Measurements from ENCODE around the gene SDK1. TPM values are rescaled to one million over a fixed set of nuclear protein-coding genes. Genes with fewer than 3 reads are reported as not detected.
A peak's percentile ranks its signal among the peaks of the same experiment; 100 is the strongest.

The SDK1 gene
- total and polyA plus RNA-seq, 4 donors, result 0.12 to 0.47 (median 0.36) TPM

DNA sequence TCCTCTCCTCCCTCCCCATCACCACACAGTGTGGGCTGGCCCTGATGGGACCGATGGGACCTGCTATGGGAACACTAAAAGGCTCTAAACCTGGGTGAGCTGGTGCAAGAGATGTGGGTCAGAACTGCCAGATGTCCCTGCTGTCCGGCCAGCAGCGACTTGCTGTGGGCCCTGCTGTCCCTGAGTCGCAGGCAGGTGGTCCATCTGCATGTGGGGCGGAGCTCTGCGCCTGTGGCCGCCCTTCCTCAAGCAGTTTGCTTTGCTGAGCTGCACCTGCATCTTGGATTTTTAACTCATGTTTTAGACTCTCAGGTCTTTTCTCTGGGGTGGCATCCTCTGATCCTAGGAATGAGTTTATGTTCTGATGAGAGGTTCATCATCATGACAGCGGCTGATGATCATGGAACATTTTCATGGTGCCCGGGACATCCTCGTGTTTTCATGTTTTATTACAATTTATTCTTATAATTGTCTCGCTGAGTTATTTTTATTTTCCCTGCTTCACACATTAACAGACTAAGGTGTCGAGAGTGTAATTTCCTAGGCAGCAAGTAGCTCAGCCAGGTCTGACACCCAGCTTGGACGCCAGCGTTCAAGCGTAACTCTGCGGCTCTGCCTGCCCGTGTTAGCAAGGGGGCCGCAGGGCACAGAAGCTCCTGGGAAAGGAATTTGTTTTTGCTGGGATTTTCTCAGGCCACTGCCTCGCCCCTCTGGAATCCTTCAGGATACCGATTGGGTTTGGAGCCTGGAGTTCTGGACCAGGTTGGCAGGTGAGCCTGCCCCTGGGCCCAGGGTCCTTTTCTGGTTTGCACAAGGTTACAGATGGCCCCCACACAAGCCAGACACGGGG is 765.8 kb downstream of the SDK1 start (continued):
- TF ChIP-seq, protein P1, sequence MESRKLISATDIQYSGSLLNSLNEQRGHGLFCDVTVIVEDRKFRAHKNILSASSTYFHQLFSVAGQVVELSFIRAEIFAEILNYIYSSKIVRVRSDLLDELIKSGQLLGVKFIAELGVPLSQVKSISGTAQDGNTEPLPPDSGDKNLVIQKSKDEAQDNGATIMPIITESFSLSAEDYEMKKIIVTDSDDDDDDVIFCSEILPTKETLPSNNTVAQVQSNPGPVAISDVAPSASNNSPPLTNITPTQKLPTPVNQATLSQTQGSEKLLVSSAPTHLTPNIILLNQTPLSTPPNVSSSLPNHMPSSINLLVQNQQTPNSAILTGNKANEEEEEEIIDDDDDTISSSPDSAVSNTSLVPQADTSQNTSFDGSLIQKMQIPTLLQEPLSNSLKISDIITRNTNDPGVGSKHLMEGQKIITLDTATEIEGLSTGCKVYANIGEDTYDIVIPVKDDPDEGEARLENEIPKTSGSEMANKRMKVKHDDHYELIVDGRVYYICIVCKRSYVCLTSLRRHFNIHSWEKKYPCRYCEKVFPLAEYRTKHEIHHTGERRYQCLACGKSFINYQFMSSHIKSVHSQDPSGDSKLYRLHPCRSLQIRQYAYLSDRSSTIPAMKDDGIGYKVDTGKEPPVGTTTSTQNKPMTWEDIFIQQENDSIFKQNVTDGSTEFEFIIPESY (IDR thresholded peaks at IDR 0.05), result no peak

DNA sequence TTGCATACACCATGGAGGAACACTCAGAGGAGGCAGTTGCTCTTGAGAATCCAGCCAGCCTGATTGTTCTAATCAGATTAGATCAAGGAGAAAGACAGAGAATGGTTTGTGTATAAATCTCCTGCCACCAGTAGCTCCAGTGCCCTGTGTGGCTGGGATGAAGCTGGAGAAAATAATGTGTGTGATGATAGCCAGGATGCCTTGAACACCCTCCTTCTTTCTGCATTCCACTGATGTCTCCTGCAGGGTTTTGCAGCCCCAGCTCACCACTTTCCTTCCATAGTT is 766.4 kb downstream of the SDK1 start:
- peak; percentile 3 for DNase-seq (ENCODE audit: low spot score)
- no peak overlapping the region for H3K4me3 ChIP-seq (ENCODE audit: low read depth in 1 of 3, low read length in 3 of 3)
- no peak overlapping the region for H3K27ac ChIP-seq (ENCODE audit: low read depth in 1 of 2, low read length in 2 of 2)
- TF ChIP-seq HNF4G (IDR thresholded peaks at IDR 0.05) (no peak), EGR1 (IDR thresholded peaks at IDR 0.05; ENCODE audit: low read depth in 2 of 2) (no peak), NR2F2 (IDR thresholded peaks at IDR 0.05) (no peak), YY1 (IDR thresholded peaks at IDR 0.05) (no peak), FOXA2 (IDR thresholded peaks at IDR 0.05) (no peak), HNF4A (conservative IDR thresholded peaks at IDR 0.05) (no peak)
- TF ChIP-seq, protein P2, sequence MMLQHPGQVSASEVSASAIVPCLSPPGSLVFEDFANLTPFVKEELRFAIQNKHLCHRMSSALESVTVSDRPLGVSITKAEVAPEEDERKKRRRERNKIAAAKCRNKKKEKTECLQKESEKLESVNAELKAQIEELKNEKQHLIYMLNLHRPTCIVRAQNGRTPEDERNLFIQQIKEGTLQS (IDR thresholded peaks at IDR 0.05), result no peak
- H3K4me1 ChIP-seq (ENCODE audit: control insufficient read depth in 4 of 4, insufficient read depth in 4 of 4, low read length in 3 of 4), result no peaks in the 10 kb centered on the region
- no peaks in the 10 kb centered on the region for H3K9me3 ChIP-seq (ENCODE audit: control insufficient read depth in 4 of 4, low read length in 3 of 4)
- no peaks in the 10 kb centered on the region for H3K27me3 ChIP-seq (ENCODE audit: control insufficient read depth in 4 of 4, insufficient read depth in 4 of 4, low read length in 3 of 4)
- H3K9ac ChIP-seq (ENCODE audit: low read depth in 1 of 2, low read length in 2 of 2), result no peak overlapping the region
- H3K36me3 ChIP-seq (ENCODE audit: control insufficient read depth in 4 of 4, insufficient read depth in 3 of 4, low read depth in 1 of 4, low read length in 3 of 4), result no peaks in the 10 kb centered on the region

DNA sequence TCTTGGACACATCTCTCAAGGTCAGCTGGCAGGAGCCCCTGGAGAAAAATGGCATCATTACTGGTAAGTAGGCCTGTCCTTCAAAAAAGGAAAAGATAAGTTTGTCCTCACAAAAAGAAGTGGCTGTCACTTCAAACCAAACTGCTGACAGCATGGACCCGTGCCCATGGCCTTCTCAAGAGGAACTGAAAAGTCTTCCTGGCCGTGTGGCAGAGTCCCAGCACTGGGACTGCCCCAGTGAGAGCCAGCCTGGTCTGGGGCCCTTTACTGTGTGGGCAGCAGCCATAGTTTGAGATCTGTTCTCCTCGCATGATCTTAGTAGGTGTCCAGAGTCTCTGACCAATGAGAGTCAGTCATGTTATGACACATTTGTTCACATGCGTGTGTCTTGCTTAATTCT is 766.8 kb downstream of the SDK1 start:
- WGBS, result 80% methylated on average over 4 of the region's 4 CpGs
- DNase-seq (ENCODE audit: low spot score), result peak; percentile 10

DNA sequence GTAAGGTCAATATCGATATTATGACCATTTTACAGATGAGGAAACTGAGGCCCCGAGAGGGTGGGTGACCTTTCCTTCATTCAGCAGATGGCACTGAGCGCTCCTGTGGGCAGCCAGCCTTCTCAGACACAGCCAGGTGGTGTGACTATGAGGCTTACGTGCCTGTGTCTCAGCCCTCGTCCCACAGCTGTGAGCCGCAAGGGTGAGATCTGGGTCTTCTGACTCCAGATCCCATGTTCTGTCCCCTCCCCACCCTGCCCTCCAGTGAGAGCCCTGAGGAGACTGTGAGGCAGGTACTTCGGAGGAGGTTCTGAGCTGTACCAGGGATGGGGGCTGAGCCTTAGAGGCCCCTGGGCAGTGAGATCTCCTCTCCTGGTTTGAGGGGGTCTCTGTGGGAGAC is 767.2 kb downstream of the SDK1 start:
- no peaks in the 10 kb centered on the region for H3K27me3 ChIP-seq (ENCODE audit: control insufficient read depth in 4 of 4, insufficient read depth in 4 of 4, low read length in 3 of 4)
- H3K36me3 ChIP-seq (ENCODE audit: control insufficient read depth in 4 of 4, insufficient read depth in 3 of 4, low read depth in 1 of 4, low read length in 3 of 4), result no peaks in the 10 kb centered on the region
- H3K9ac ChIP-seq (ENCODE audit: low read depth in 1 of 2, low read length in 2 of 2), result no peak overlapping the region
- no peaks in the 10 kb centered on the region for H3K4me1 ChIP-seq (ENCODE audit: control insufficient read depth in 4 of 4, insufficient read depth in 4 of 4, low read length in 3 of 4)
- WGBS, result 93% methylated on average over 7 of the region's 7 CpGs
- no peak overlapping the region for H3K27ac ChIP-seq (ENCODE audit: low read depth in 1 of 2, low read length in 2 of 2)
- no peaks in the 10 kb centered on the region for H3K9me3 ChIP-seq (ENCODE audit: control insufficient read depth in 4 of 4, low read length in 3 of 4)
- no peak overlapping the region for H3K4me3 ChIP-seq (ENCODE audit: low read depth in 1 of 3, low read length in 3 of 3)
- no peak for DNase-seq (ENCODE audit: low spot score)
- TF ChIP-seq, protein P3, sequence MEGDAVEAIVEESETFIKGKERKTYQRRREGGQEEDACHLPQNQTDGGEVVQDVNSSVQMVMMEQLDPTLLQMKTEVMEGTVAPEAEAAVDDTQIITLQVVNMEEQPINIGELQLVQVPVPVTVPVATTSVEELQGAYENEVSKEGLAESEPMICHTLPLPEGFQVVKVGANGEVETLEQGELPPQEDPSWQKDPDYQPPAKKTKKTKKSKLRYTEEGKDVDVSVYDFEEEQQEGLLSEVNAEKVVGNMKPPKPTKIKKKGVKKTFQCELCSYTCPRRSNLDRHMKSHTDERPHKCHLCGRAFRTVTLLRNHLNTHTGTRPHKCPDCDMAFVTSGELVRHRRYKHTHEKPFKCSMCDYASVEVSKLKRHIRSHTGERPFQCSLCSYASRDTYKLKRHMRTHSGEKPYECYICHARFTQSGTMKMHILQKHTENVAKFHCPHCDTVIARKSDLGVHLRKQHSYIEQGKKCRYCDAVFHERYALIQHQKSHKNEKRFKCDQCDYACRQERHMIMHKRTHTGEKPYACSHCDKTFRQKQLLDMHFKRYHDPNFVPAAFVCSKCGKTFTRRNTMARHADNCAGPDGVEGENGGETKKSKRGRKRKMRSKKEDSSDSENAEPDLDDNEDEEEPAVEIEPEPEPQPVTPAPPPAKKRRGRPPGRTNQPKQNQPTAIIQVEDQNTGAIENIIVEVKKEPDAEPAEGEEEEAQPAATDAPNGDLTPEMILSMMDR (IDR thresholded peaks at IDR 0.05; ENCODE audit: low read depth, low read length, missing input control), result no peak
- TF ChIP-seq NR2F2 (IDR thresholded peaks at IDR 0.05) (no peak), FOXA2 (IDR thresholded peaks at IDR 0.05) (no peak), HNF4A (conservative IDR thresholded peaks at IDR 0.05) (no peak), YY1 (IDR thresholded peaks at IDR 0.05) (no peak), GABPA (IDR thresholded peaks at IDR 0.05 in 1 of 2, conservative IDR thresholded peaks at IDR 0.05 in 1 of 2) (no peak), EGR1 (IDR thresholded peaks at IDR 0.05; ENCODE audit: low read depth in 2 of 2) (no peak), TAF1 (conservative IDR thresholded peaks at IDR 0.05) (no peak)
- TF ChIP-seq, protein P4, sequence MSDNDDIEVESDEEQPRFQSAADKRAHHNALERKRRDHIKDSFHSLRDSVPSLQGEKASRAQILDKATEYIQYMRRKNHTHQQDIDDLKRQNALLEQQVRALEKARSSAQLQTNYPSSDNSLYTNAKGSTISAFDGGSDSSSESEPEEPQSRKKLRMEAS (IDR thresholded peaks at IDR 0.05), result no peak
- TF ChIP-seq, protein P1 (IDR thresholded peaks at IDR 0.05), result no peak
- TF ChIP-seq, protein P2 (IDR thresholded peaks at IDR 0.05), result no peak
- TF ChIP-seq, protein P5, sequence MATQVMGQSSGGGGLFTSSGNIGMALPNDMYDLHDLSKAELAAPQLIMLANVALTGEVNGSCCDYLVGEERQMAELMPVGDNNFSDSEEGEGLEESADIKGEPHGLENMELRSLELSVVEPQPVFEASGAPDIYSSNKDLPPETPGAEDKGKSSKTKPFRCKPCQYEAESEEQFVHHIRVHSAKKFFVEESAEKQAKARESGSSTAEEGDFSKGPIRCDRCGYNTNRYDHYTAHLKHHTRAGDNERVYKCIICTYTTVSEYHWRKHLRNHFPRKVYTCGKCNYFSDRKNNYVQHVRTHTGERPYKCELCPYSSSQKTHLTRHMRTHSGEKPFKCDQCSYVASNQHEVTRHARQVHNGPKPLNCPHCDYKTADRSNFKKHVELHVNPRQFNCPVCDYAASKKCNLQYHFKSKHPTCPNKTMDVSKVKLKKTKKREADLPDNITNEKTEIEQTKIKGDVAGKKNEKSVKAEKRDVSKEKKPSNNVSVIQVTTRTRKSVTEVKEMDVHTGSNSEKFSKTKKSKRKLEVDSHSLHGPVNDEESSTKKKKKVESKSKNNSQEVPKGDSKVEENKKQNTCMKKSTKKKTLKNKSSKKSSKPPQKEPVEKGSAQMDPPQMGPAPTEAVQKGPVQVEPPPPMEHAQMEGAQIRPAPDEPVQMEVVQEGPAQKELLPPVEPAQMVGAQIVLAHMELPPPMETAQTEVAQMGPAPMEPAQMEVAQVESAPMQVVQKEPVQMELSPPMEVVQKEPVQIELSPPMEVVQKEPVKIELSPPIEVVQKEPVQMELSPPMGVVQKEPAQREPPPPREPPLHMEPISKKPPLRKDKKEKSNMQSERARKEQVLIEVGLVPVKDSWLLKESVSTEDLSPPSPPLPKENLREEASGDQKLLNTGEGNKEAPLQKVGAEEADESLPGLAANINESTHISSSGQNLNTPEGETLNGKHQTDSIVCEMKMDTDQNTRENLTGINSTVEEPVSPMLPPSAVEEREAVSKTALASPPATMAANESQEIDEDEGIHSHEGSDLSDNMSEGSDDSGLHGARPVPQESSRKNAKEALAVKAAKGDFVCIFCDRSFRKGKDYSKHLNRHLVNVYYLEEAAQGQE (IDR thresholded peaks at IDR 0.05), result no peak

More for the DNA sequence above, 766.8 kb downstream of the SDK1 start:
- H3K9ac ChIP-seq (ENCODE audit: low read depth in 1 of 2, low read length in 2 of 2), result no peak overlapping the region
- TF ChIP-seq GABPA (IDR thresholded peaks at IDR 0.05 in 1 of 2, conservative IDR thresholded peaks at IDR 0.05 in 1 of 2) (no peak), HNF4A (conservative IDR thresholded peaks at IDR 0.05) (no peak)
- H3K9me3 ChIP-seq (ENCODE audit: control insufficient read depth in 4 of 4, low read length in 3 of 4), result no peaks in the 10 kb centered on the region
- no peak overlapping the region for H3K27ac ChIP-seq (ENCODE audit: low read depth in 1 of 2, low read length in 2 of 2)
- H3K27me3 ChIP-seq (ENCODE audit: control insufficient read depth in 4 of 4, insufficient read depth in 4 of 4, low read length in 3 of 4), result no peaks in the 10 kb centered on the region
- H3K36me3 ChIP-seq (ENCODE audit: control insufficient read depth in 4 of 4, insufficient read depth in 3 of 4, low read depth in 1 of 4, low read length in 3 of 4), result no peaks in the 10 kb centered on the region
- H3K4me1 ChIP-seq (ENCODE audit: control insufficient read depth in 4 of 4, insufficient read depth in 4 of 4, low read length in 3 of 4), result no peaks in the 10 kb centered on the region
- H3K4me3 ChIP-seq (ENCODE audit: low read depth in 1 of 3, low read length in 3 of 3), result no peak overlapping the region

All from liver (tissue), 9 donors.